ENCODE data around the gene BCL2L2.

The BCL2L2 gene

GRCh38 chr14:23286902-23287479, 19.6 kb upstream of the BCL2L2 start:
- Mint-ChIP-seq H3K36me3 (ENCODE audit: insufficient read depth) (peaks cover 8% of the 10 kb centered on the region), H3K4me3 (peak overlapping the region; percentile 90), H3K4me1 (peaks cover 15% of the 10 kb centered on the region), H3K9me3 (no peaks in the 10 kb centered on the region), H3K27ac (ENCODE audit: low read depth) (peak overlapping the region; percentile 87), H3K27me3 (no peaks in the 10 kb centered on the region)
- DNase-seq (ENCODE audit: low spot score in 2 of 2) (no peak), ATAC-seq (replicated peaks; ENCODE audit: extremely low read depth, poor library complexity, severe bottlenecking) (no peak)

- ATAC-seq (replicated peaks; ENCODE audit: extremely low read depth, poor library complexity, severe bottlenecking): peak; percentile 83
- H3K27me3 Mint-ChIP-seq: no peaks in the 10 kb centered on the region
- peak overlapping the region; percentile 46 for H3K27ac Mint-ChIP-seq (ENCODE audit: low read depth)
- no peaks in the 10 kb centered on the region for H3K9me3 Mint-ChIP-seq
- peaks cover 15% of the 10 kb centered on the region for H3K4me1 Mint-ChIP-seq
- H3K4me3 Mint-ChIP-seq: no peak overlapping the region
- peak; percentile 41 to 43 for DNase-seq (ENCODE audit: low spot score in 2 of 2)
- peaks cover 9% of the 10 kb centered on the region for H3K36me3 Mint-ChIP-seq (ENCODE audit: insufficient read depth)
These were observed 11.7 kb upstream of the BCL2L2 start for GRCh38 chr14:23294734-23295561.

GRCh38 chr14:23296012-23296777, 10.4 kb upstream of the BCL2L2 start:
- Mint-ChIP-seq H3K27me3 (no peaks in the 10 kb centered on the region), H3K4me3 (no peak overlapping the region), H3K9me3 (no peaks in the 10 kb centered on the region), H3K27ac (ENCODE audit: low read depth) (no peak overlapping the region), H3K4me1 (peaks cover 25% of the 10 kb centered on the region), H3K36me3 (ENCODE audit: insufficient read depth) (peaks cover 11% of the 10 kb centered on the region)
- DNase-seq (ENCODE audit: low spot score in 2 of 2) (no peak), ATAC-seq (replicated peaks; ENCODE audit: extremely low read depth, poor library complexity, severe bottlenecking) (no peak)

- ATAC-seq (replicated peaks; ENCODE audit: extremely low read depth, poor library complexity, severe bottlenecking) (no peak), DNase-seq (ENCODE audit: low spot score in 2 of 2) (no peak)
- Mint-ChIP-seq H3K27ac (ENCODE audit: low read depth) (no peak overlapping the region), H3K27me3 (no peaks in the 10 kb centered on the region), H3K4me1 (peaks cover 28% of the 10 kb centered on the region), H3K36me3 (ENCODE audit: insufficient read depth) (peaks cover 18% of the 10 kb centered on the region), H3K4me3 (no peak overlapping the region), H3K9me3 (no peaks in the 10 kb centered on the region)
These were observed 9.5 kb upstream of the BCL2L2 start for GRCh38 chr14:23297096-23297495.

GRCh38 chr14:23297611-23298277, 8.9 kb upstream of the BCL2L2 start:
- H3K36me3 Mint-ChIP-seq (ENCODE audit: insufficient read depth): peaks cover 21% of the 10 kb centered on the region
- DNase-seq (ENCODE audit: low spot score in 2 of 2) (no peak), ATAC-seq (replicated peaks; ENCODE audit: extremely low read depth, poor library complexity, severe bottlenecking) (no peak)
- H3K27ac Mint-ChIP-seq (ENCODE audit: low read depth): no peak overlapping the region
- H3K4me3 Mint-ChIP-seq: no peak overlapping the region
- H3K4me1 Mint-ChIP-seq: peaks cover 32% of the 10 kb centered on the region
- H3K27me3 Mint-ChIP-seq: no peaks in the 10 kb centered on the region
- H3K9me3 Mint-ChIP-seq: no peaks in the 10 kb centered on the region

- DNase-seq (ENCODE audit: low spot score in 2 of 2) (no peak), ATAC-seq (replicated peaks; ENCODE audit: extremely low read depth, poor library complexity, severe bottlenecking) (no peak)
- Mint-ChIP-seq H3K4me1 (peaks cover 40% of the 10 kb centered on the region), H3K27me3 (no peaks in the 10 kb centered on the region), H3K4me3 (peak overlapping the region; percentile 97), H3K9me3 (no peaks in the 10 kb centered on the region), H3K27ac (ENCODE audit: low read depth) (peak overlapping the region; percentile 44), H3K36me3 (ENCODE audit: insufficient read depth) (peaks cover 22% of the 10 kb centered on the region)
These were observed 7.2 kb upstream of the BCL2L2 start for GRCh38 chr14:23299211-23299957.

GRCh38 chr14:23299986-23300686, 6.5 kb upstream of the BCL2L2 start:
- Mint-ChIP-seq H3K27ac (ENCODE audit: low read depth) (peak overlapping the region; percentile 93), H3K27me3 (no peaks in the 10 kb centered on the region), H3K4me3 (peak overlapping the region; percentile 97), H3K36me3 (ENCODE audit: insufficient read depth) (peaks cover 18% of the 10 kb centered on the region), H3K4me1 (peaks cover 35% of the 10 kb centered on the region), H3K9me3 (no peaks in the 10 kb centered on the region)
- ATAC-seq (replicated peaks; ENCODE audit: extremely low read depth, poor library complexity, severe bottlenecking) (no peak), DNase-seq (ENCODE audit: low spot score in 2 of 2) (no peak)

GRCh38 chr14:23300687-23301223, 5.9 kb upstream of the BCL2L2 start:
- DNase-seq (ENCODE audit: low spot score in 2 of 2) (no peak), ATAC-seq (replicated peaks; ENCODE audit: extremely low read depth, poor library complexity, severe bottlenecking) (no peak)
- Mint-ChIP-seq H3K4me1 (peaks cover 34% of the 10 kb centered on the region), H3K27ac (ENCODE audit: low read depth) (peak overlapping the region; percentile 93), H3K9me3 (no peaks in the 10 kb centered on the region), H3K36me3 (ENCODE audit: insufficient read depth) (peaks cover 18% of the 10 kb centered on the region), H3K27me3 (peaks cover 2% of the 10 kb centered on the region), H3K4me3 (peak overlapping the region; percentile 97)

- H3K27me3 Mint-ChIP-seq: peaks cover 9% of the 10 kb centered on the region
- H3K9me3 Mint-ChIP-seq: no peaks in the 10 kb centered on the region
- H3K4me1 Mint-ChIP-seq: peaks cover 34% of the 10 kb centered on the region
- peak overlapping the region; percentile 93 for H3K27ac Mint-ChIP-seq (ENCODE audit: low read depth)
- ATAC-seq (replicated peaks; ENCODE audit: extremely low read depth, poor library complexity, severe bottlenecking): peak; percentile 78
- DNase-seq (ENCODE audit: low spot score in 2 of 2): peak; percentile 96 to 97
- peaks cover 18% of the 10 kb centered on the region for H3K36me3 Mint-ChIP-seq (ENCODE audit: insufficient read depth)
- H3K4me3 Mint-ChIP-seq: peak overlapping the region; percentile 97
These were observed 5.2 kb upstream of the BCL2L2 start for GRCh38 chr14:23301288-23301968.

- H3K27ac Mint-ChIP-seq (ENCODE audit: low read depth): peak overlapping the region; percentile 93
- peak in 1 of 2 donors; percentile 67 for DNase-seq (ENCODE audit: low spot score in 2 of 2)
- H3K36me3 Mint-ChIP-seq (ENCODE audit: insufficient read depth): peaks cover 16% of the 10 kb centered on the region
- peak; percentile 30 for ATAC-seq (replicated peaks; ENCODE audit: extremely low read depth, poor library complexity, severe bottlenecking)
- peaks cover 34% of the 10 kb centered on the region for H3K4me1 Mint-ChIP-seq
- H3K4me3 Mint-ChIP-seq: peak overlapping the region; percentile 97
- peaks cover 14% of the 10 kb centered on the region for H3K27me3 Mint-ChIP-seq
- H3K9me3 Mint-ChIP-seq: no peaks in the 10 kb centered on the region
These were observed 4.7 kb upstream of the BCL2L2 start for GRCh38 chr14:23301969-23302289.

Measured in central memory CD8-positive, alpha-beta T cell (primary cell).